ENCODE measurements around the gene PNPLA6.

DNA sequence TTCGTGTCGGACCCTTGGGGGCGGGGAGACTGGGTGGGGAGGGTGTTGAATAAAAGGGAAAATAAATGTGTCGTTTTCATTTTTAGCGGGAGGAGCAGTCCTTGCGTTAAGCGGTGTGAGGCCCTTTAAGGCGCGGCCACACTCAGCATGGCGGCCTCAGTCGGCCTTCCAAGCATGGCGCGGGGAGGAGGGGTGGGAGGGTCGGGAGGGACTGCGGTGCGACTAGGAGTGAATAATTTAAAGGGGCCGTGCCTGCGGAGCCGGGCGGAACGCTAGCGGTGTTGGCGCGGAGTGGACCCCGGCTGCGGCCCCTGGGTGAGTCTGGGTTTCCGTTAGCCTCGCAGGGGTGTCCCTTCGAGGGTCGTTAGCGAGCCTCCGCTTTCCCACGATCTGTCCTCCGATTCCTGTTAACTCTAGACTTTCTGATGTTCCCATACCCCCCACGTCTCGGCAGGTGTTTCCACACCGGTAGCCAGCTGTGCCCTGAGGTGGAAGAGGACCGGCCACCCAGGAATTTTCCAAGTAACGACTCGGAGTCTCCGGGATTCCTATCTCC lies 1.5 kb upstream of the PNPLA6 start:
- TF ChIP-seq, protein P1, sequence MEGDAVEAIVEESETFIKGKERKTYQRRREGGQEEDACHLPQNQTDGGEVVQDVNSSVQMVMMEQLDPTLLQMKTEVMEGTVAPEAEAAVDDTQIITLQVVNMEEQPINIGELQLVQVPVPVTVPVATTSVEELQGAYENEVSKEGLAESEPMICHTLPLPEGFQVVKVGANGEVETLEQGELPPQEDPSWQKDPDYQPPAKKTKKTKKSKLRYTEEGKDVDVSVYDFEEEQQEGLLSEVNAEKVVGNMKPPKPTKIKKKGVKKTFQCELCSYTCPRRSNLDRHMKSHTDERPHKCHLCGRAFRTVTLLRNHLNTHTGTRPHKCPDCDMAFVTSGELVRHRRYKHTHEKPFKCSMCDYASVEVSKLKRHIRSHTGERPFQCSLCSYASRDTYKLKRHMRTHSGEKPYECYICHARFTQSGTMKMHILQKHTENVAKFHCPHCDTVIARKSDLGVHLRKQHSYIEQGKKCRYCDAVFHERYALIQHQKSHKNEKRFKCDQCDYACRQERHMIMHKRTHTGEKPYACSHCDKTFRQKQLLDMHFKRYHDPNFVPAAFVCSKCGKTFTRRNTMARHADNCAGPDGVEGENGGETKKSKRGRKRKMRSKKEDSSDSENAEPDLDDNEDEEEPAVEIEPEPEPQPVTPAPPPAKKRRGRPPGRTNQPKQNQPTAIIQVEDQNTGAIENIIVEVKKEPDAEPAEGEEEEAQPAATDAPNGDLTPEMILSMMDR (IDR thresholded peaks at IDR 0.05): no peak
- TF ChIP-seq POLR2AphosphoS5 (IDR thresholded peaks at IDR 0.05): peak; percentile 94
- no peak for TF ChIP-seq EP300 (IDR thresholded peaks at IDR 0.05)
- TF ChIP-seq POLR2A (IDR thresholded peaks at IDR 0.05): peak; percentile 46 to 48
